Measurements from ENCODE around the gene UQCRQ.
"Not testable (repeated sequence)": the region's sequence is repeated elsewhere in the genome, so short reads cannot be mapped to it uniquely, and the experiment has no call there.

Gene UQCRQ

DNA sequence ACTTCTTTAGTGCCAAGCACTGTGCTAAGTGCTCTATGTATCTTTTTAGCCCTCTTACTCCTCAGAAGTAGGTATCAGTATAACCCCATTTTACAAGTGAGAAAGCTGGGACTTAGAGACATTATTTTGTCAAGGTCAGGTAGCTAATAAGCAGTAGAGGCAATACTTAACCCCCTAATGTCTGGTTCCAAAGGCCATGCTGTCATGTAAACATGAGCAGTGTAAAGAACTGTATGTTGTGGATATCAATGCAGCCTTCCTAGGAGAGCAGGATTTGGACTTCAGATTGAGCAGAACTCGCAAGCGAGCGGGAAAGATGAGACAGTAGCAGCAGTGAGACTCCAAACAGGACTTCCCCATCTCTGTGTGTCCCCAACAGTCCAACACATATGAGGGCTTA is 32.4 kb upstream of the UQCRQ start:
- no peak for DNase-seq

GRCh38 chr5:132836852-132837251 is 29.6 kb upstream of the UQCRQ start:
- no peak for DNase-seq

DNA sequence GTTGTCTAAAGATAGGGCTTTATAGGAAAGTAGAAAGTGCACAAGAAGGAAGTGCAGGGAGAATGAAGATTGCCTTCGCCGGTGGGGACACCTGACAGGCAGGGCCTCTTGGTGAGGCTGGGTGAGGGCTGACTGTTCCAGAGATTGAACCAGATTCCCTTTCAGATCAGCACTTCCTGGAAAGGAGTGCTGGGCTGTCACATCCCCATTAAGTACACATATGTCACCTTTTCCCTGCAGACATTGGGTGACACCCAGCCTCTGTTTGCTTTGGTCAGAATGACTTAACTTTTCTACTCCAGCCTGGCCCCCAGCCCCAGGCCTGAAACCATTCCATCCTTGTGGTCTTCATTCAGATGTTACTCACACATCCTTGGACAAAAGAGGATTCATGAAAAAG is 28.6 kb upstream of the UQCRQ start:
- DNase-seq: no peak

DNA sequence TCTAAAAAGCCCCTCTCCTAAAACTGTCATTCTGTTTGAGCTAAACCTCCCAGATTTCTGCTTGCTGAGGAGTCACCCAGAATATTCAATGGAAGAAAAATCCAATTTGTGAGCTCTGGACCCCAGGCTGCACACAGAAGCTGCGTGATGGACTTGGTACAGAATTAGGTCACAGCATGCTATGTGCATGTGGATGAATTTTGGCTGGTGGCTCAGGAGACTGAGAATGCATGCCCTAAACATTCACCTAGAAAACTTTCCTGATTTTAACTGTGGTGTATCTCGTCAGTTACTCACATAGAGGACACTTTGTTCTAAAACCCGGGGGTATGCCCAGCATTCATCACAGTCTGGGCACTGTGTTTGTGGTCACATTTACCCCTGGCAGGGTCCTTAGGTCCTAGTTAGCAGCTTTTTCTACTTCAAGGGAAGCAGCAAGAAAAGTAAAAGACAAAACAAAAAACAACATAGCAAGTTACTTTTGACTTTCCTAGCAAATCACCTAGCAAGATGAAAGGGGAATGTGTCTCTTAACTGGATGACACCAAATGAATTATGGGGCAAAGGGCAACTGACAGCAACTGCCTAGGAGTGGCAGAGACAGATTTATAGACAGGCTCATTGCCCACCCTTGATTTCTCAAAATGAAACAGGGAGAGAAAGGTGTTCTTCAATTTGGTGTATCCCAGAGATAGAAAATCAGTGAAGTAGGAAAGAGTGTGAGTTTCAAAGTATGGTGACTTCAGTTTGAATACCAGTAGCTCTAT is 27.7 kb upstream of the UQCRQ start:
- DNase-seq: no peak

- no peak for DNase-seq
Observed at GRCh38 chr5:132839426-132840301, 26.8 kb upstream of the UQCRQ start.

- DNase-seq: no peak
Observed at GRCh38 chr5:132840313-132840712, 26.1 kb upstream of the UQCRQ start.

DNA sequence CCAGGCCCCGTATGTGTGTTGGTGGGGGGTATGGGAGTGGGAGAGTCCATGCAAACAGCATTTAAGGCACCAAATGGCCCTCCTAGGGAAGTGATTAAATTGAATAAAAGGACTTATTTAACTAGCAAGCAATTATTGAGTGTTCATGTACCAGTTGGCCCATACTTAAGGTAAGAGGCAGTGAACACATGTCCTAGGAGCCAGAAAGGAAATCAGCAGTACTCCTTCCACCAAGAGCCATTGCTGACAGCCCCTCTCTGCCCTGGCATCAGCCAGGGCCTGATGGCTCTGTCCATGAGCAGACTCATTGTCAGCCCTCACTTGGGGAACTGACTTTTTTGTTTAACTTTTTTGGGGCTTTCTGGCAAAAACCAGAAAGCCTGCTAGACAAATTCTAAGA is 25.5 kb upstream of the UQCRQ start:
- DNase-seq: no peak

DNA sequence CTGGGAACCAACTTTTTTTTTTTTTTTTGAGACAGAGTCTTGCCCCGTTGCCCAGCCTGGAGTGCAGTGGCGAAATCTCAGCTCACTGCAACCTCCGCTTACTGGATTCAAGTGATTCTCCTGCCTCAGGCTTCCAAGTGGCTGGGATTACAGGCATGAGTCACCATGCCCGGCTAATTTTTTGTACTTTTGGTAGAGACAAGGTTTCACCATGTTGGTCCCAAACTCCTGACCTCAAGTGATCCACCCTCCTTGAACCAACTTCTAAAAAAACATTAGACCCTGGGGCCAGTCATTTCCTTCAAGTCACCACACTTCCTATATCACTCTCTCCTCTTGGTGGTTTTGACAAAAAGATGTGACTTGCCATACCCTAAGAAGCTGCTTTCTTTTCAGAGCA is 25.1 kb upstream of the UQCRQ start:
- no peak for DNase-seq

DNA sequence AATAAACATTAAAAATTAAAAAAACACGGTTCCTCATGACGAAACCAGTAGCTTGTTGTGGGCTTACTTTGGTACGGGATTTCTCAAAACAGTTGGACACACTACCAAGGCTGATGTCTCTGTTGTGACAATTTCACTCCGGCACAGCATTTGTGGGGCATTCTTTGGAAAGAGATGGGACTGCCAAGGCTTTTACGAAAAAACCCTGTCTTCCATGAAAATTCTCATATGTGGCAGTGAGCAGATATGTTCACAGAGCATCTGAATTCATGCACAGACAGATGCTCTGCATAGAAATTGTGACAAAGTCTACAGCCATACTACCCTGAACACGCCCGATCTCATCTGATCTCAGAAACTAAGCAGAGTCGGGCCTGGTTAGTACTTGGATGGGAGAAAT is 18.2 kb upstream of the UQCRQ start:
- DNase-seq: no peak

DNA sequence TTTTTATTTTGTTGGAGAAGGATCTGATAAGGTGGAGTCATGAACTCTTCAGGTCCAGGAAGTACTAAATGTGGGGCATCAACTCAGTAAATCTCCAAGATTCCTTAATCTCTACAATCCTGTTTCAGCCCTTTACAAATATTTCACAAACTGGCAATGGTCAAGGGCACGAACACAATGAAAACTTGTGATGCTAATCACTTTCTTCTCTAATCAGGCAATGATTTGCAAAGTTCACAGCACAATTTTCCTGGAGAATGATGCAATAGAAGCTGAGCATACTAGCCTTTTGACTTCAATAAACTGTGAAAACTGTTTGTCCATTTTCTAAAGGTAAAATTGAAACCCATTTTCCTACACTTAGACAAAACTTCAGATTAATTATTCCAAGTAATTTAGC is 17.1 kb upstream of the UQCRQ start:
- no peak for DNase-seq

GRCh38 chr5:132850066-132850465 is 16.4 kb upstream of the UQCRQ start:
- no peak for DNase-seq

- no peak for DNase-seq
Observed at GRCh38 chr5:132853323-132853722, 13.1 kb upstream of the UQCRQ start.

GRCh38 chr5:132853790-132854189 is 12.7 kb upstream of the UQCRQ start:
- DNase-seq: no peak

- no peak for DNase-seq
Observed at GRCh38 chr5:132854301-132854700, 12.1 kb upstream of the UQCRQ start.

DNA sequence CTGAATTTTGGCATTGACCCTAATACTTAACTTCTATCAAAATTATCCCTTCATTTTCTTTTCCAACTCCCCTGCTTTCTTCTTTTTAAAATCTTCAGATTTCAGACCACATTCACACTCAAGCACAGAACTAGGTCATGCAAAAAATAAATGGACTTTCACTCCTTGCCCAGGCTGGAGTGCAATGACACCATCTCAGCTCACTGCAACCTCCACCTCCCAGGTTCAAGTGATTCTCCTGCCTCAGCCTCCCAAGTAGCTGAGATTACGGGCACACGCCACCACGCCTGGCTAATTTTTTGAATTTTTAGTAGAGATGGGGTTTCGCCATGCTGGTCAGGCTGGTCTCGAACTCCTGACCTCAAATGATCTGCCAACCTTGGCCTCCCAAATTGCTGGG is 11.4 kb upstream of the UQCRQ start:
- not testable (repeated sequence) for DNase-seq

DNA sequence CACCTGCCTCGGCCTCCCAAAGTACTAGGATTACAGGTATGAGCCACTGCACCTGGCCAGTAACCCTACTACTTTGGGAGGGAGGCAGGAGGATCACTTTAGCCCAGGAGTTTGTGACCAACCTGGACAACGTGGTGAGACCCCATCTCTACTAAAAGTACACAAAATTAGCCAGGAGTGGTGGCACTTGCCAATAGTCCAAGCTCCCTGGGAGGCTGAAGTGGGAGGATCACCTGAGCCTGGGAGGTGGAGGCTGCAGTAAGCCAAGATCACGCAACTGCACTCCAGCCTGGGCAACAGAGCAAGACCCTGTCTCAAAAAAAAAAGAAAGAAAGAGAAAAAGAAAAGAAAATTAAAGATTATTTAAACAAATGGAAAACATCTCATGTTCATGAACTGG is 10.4 kb upstream of the UQCRQ start:
- DNase-seq: no peak

DNA sequence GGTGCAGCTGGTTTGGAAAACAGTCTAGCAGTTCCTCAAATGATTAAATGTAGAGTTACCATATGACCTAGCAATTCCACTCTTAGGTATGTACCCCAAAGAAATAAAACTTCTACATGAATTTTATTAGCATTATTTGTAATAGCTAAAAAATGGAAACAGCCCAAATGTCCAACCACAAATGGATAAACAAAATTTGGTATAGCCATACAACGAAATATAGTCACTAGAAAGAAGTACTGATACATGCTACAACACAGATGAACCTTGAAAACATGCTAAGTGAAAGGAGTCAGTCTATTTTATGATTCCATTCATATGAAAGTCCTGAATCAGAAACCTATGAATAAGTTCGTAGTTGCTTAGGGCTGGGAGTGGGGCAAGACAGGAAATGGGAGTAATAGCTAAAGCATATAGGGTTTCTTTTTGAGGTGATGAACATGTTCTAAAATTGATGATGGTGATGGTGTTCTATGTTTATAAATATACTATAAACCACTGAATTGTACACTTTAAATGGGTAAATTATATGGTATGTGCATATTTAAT is 6.5 kb upstream of the UQCRQ start:
- no peak for DNase-seq

DNA sequence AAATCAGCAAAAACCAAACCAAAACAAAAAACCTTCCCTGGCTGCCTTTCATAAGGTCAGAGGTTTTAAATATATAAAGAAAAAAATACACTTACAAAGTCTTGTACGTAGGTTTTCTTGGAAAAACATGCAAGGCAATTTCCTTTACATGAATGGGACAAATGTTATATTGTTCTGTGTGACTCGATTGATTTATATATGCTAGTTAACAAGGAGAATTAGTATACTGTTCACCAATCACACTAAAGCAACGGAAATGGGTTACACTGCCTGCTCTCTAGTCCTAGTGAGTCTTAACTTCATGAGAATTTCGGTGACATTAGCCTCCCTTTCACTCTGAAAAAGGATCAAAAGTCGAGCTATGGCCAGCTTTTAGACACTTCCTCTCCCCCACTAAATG is 5.7 kb upstream of the UQCRQ start:
- DNase-seq: no peak

DNA sequence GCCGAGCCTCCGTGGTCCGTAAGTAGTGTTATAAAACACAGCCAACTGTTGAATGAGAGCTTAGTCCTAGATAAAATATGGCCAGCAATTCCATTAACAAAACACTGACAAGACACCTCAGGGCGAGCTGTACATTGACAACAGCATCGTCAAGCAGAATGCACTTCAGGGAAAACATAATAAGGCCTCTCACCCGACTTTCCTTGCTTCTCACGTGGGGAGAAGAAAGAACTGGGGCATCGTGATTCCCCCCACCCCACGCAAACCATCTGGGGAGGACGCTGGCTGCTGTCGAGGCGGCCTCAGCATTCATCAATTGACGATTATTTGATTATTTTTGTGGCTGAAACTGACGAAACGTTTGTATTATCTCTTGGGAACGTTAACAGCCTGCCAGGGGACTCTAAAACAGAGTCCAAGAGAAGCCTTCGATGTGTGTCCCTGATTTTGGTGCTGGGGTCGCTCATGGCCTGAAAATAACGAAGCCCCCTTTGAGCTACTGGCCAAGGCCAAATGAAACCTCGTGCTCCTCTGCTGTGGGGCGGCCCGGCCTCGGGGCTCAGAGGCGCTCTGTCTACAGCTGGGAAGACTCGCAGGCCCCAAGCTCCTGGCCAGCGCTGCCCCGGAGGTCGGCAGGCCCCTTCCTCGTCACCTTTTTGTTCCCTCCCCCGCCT is 637 bp upstream of the UQCRQ start:
- DNase-seq: no peak

DNA sequence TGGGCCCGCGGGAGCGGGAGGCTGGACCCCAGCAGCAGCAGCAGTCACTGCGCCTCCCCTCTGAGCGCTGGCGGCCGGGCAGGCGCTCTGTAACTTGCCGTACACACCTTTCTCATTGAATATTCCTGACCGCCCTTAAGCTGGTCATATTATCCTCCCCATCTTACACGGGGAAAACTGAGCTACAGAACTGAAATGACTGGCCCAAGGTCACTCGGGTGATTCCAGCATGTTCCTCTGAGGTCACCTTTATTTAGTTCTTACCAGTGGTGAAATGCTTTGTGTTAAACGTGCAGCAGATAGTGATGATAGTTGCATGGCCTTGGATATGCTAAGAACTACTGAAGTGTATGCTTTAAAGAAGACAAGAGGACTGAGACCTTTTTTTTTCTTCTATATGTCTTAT is 607 bp downstream of the UQCRQ start:
- no peak for DNase-seq

GRCh38 chr5:132868754-132869153 is 2.3 kb downstream of the UQCRQ start:
- DNase-seq: no peak

DNA sequence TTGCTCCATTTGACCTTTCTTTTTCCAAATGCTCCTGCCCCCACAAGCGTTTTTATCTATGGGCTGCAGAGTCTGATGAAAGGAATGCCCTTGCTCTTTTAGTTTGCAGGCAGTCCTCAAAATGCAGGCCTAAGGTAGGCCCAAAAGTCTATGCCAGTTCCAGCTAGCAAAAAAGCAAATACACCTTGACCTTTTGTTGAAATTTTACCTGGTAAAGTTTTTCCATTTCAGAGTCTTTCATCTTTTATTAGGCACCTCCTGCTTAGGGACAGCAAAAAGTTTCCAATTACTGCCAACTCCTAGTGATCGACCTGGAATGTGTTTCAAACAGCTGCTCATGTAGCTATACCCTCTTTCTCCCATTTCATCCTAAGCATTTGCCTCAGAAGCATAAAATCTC is 4.4 kb downstream of the UQCRQ start:
- DNase-seq: no peak

DNA sequence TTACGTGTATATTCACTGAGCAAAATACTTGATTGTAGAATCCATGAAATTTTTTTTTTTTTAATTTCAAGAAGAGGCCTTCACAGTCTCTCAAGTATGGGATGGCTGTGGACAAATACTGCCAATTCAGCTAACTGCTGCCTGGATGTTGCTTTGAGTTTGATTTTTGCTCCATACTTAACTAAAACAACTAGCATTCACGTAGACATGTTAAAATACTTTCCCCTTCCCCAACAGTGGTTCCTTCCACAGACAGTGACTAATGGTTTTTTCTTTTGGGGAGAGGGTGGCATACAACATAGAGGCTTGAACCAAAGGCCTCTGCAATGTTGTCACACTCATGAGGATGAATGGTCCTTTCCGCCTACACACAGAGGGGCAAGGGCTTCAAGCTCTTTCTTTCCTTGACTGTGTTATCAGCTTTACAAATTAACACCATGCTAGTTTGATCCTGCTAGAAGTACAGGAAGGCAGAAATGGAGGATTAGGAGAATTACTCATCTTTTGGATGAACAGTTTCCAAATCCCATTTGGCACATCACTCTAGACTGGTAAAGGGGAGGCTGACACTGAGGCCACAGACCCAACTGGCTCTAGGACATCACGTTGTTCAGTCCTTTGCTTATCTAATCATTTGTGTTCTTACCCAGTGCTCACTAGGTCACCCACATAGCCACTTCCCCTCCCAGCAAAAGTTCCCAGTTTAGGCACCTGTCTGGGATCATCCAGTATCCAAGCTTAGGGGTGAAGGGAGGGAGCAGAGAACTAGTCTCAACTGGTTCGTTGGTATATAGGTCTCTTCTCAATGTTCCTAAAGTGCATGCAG is 5.2 kb downstream of the UQCRQ start:
- no peak for DNase-seq

Data from cortex of kidney (tissue), 1 donor.